Smooth muscle cell (in vitro differentiated cells): Measurements from ENCODE around the gene ELK4. TPM values are rescaled to one million over a fixed set of nuclear protein-coding genes. Genes with fewer than 3 reads are reported as not detected.

Experiments
- DNase-seq: peaks from one replicate; lab custom pipeline; 2025; ENCODE audit not compliant: unreplicated experiment; lab: John Stamatoyannopoulos, UW
- H2AFZ ChIP-seq: fragments of 200-600 bp; sonication (generic); 2 replicates; pipeline ENCODE4 v1.6.0; 2016; ENCODE audit warnings: antibody characterized with exemption, low read depth, mild to moderate bottlenecking
- H3F3A ChIP-seq: fragments of 200-600 bp; sonication (generic); 2 replicates; pipeline ENCODE4 v1.6.0; 2017; ENCODE audit warnings: antibody characterized with exemption, low read depth
- H3K27ac ChIP-seq: fragments of 200-600 bp; sonication (generic); 2 replicates; pipeline ENCODE4 v1.5.1; 2016; ENCODE audit warnings: low read depth, mild to moderate bottlenecking
- H3K27me3 ChIP-seq: fragments of 200-600 bp; sonication (generic); 2 replicates; pipeline ENCODE4 v1.6.1; 2016; ENCODE audit warnings: low read depth, mild to moderate bottlenecking
- H3K36me3 ChIP-seq: fragments of 200-600 bp; sonication (generic); 2 replicates; pipeline ENCODE4 v1.5.1; 2016; ENCODE audit warnings: low read depth
- H3K4me1 ChIP-seq: fragments of 200-600 bp; sonication (generic); 2 replicates; pipeline ENCODE4 v1.5.1; 2016; ENCODE audit warnings: low read depth
- H3K4me2 ChIP-seq: fragments of 200-600 bp; sonication (generic); 2 replicates; pipeline ENCODE4 v1.6.0; 2016; ENCODE audit warnings: mild to moderate bottlenecking
- H3K4me3 ChIP-seq: fragments of 200-600 bp; sonication (generic); 2 replicates; pipeline ENCODE4 v1.5.1; 2016; ENCODE audit warnings: mild to moderate bottlenecking
- H3K79me2 ChIP-seq: fragments of 200-600 bp; sonication (generic); 2 replicates; pipeline ENCODE4 v1.6.0; 2016; ENCODE audit warnings: low read depth, mild to moderate bottlenecking
- H3K9ac ChIP-seq: fragments of 200-600 bp; sonication (generic); 2 replicates; pipeline ENCODE4 v1.6.0; 2016; ENCODE audit warnings: low read depth
- H3K9me3 ChIP-seq: fragments of 200-600 bp; sonication (generic); replicated peaks from 2 replicates; pipeline ENCODE4 v1.5.1; 2016; ENCODE audit warnings: low read depth
- H4K20me1 ChIP-seq: fragments of 200-600 bp; sonication (generic); 2 replicates; pipeline ENCODE4 v1.6.0; 2016; ENCODE audit warnings: low read depth
- WGBS: methylation state at CpG from one replicate; pipeline ENCODE4 v1.1.7; 2016; ENCODE audit warnings: low lambda C conversion rate; 5-methylcytosine and 5-hydroxymethylcytosine counted together
- polyA plus RNA-seq: library from polyadenylated mRNA; unstranded; fragments of >200 nt; fragmentation: Nextera tagmentation; extraction: Ambion mirVana; gene quantifications from 2 replicates; pipeline ENCODE4 v1.2.1, GENCODE V29; 2016
- total RNA-seq: library from RNA; depleted of rRNA; stranded (reverse); fragments of >200 nt; gene quantifications from 2 replicates; pipeline ENCODE4 v1.2.3, GENCODE V29; 2014
- TF ChIP-seq, protein P1 (sequence below): fragments of 200-600 bp; sonication (generic); IDR thresholded peaks from 2 replicates; pipeline ENCODE4 v1.5.1; 2017; ENCODE audit warnings: borderline replicate concordance, mild to moderate bottlenecking, antibody characterized with exemption; ENCODE audit not compliant: insufficient read depth, poor library complexity, severe bottlenecking

The ELK4 gene
- total and polyA plus RNA-seq, 2 experiments from 2014 or later, result 3.7 to 15.5 TPM

DNA sequence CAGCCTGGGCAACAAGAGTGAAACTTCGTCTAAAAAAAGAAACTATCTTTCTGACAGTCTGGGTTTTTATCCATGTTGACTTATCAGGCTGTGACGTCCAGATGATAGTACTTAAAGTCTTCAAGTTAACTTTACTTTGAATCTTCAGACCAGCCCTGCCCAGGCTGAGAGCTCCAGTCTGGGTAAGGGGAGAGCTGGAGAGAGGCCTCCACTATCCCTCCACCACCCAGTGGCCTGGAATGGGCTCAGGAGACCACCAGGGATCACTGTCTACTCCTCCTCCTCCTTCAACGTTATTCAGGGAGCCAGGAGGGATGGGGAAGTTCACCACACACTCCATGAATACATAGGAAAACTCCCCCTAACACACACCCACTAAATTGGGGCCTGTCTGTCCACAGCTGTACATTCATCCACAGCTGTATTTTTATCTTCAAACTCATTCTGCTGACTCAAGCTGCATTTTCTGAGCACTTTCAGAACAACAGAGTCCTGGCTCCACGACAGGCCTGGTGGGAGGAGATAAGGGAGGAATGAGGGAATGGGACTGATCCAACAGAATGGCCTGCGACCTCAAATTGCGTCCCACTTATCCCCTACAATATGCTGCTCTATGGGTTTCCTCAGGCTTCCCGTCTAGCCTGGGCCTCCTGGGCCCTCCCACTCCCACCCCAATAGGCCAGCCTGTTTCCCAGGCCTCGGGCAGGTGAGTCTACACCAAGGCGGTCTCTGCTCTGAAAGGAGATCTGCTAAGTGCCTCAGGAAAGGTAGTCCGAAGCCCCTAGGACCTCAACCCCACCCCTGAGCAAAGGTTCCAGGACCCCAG, 46.7 kb upstream of the ELK4 start:
- Histone ChIP-seq H3K4me2 (peak overlapping the region; percentile 100), H3K36me3 (no peaks in the 10 kb centered on the region), H3K79me2 (peaks cover 10% of the 10 kb centered on the region), H3K4me3 (peak overlapping the region; percentile 92), H4K20me1 (no peaks in the 10 kb centered on the region), H3K27me3 (no peaks in the 10 kb centered on the region), H3K4me1 (peaks cover 14% of the 10 kb centered on the region), H3K9me3 (no peaks in the 10 kb centered on the region), H2AFZ (no peak overlapping the region), H3K27ac (peak overlapping the region; percentile 59), H3K9ac (no peak overlapping the region), H3F3A (peaks cover 12% of the 10 kb centered on the region)
- TF ChIP-seq, protein P1, sequence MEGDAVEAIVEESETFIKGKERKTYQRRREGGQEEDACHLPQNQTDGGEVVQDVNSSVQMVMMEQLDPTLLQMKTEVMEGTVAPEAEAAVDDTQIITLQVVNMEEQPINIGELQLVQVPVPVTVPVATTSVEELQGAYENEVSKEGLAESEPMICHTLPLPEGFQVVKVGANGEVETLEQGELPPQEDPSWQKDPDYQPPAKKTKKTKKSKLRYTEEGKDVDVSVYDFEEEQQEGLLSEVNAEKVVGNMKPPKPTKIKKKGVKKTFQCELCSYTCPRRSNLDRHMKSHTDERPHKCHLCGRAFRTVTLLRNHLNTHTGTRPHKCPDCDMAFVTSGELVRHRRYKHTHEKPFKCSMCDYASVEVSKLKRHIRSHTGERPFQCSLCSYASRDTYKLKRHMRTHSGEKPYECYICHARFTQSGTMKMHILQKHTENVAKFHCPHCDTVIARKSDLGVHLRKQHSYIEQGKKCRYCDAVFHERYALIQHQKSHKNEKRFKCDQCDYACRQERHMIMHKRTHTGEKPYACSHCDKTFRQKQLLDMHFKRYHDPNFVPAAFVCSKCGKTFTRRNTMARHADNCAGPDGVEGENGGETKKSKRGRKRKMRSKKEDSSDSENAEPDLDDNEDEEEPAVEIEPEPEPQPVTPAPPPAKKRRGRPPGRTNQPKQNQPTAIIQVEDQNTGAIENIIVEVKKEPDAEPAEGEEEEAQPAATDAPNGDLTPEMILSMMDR, result no peak
- no peak for DNase-seq
- 23% methylated on average over 10 of the region's 10 CpGs for WGBS

DNA sequence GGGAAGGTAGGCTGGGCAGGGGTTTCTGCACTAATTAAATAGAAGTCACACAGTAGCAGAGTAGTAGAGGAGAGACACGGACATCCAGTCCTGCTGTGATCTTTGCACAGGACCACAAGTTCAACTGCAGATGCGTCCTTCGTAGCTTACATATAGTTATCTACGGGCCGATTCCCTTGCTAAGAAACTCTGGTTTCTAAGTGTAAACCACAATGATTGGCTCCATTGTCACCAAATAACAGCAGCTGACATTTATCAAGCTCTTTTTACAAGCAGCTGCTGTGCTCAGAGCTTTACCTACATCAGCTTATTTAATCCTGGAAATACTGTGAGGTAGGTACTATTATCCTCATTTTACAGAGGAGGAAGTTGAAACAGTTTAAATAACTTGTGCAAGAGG, 45.4 kb upstream of the ELK4 start:
- no peak for DNase-seq
- Histone ChIP-seq H3K4me1 (peaks cover 19% of the 10 kb centered on the region), H3K4me2 (peak overlapping the region; percentile 31)

DNA sequence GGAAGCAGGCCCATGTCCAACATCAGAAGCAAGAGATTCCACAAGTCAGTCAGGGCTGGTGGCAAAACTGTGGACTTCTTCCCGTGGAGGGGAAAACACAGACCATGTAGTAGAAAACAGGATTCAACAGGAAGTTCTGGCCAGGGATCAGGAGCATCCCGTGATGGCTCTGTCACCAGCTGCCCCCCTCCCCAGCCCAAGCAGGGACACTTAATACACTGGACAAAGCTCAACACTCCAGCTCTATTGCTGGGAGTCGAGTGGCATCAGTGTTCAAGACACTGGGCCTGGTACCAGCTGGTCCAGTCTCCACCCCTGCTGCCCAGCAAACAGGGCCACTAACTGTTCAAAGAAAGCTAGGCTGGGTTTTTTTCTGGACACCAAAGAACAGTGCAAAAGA, 44.8 kb upstream of the ELK4 start:
- H4K20me1 ChIP-seq, result no peaks in the 10 kb centered on the region
- H3K27ac ChIP-seq, result no peak overlapping the region
- no peak overlapping the region for H3K4me2 ChIP-seq
- H3K9me3 ChIP-seq, result no peaks in the 10 kb centered on the region
- no peak overlapping the region for H3K4me3 ChIP-seq
- H3K27me3 ChIP-seq, result no peaks in the 10 kb centered on the region
- H3K79me2 ChIP-seq, result peaks cover 10% of the 10 kb centered on the region
- no peaks in the 10 kb centered on the region for H3K36me3 ChIP-seq
- no peak overlapping the region for H3K9ac ChIP-seq
- H2AFZ ChIP-seq, result no peak overlapping the region
- H3F3A ChIP-seq, result peaks cover 12% of the 10 kb centered on the region
- DNase-seq, result no peak
- peaks cover 23% of the 10 kb centered on the region for H3K4me1 ChIP-seq
- TF ChIP-seq, protein P1, result no peak
- WGBS, result 71% methylated on average over 3 of the region's 3 CpGs

More for the DNA sequence above, 45.4 kb upstream of the ELK4 start:
- Histone ChIP-seq H3K4me3 (no peak overlapping the region), H2AFZ (no peak overlapping the region), H3K27ac (peak overlapping the region; percentile 59), H3K36me3 (no peaks in the 10 kb centered on the region), H3K27me3 (no peaks in the 10 kb centered on the region), H3K9ac (no peak overlapping the region), H4K20me1 (no peaks in the 10 kb centered on the region), H3K79me2 (peaks cover 10% of the 10 kb centered on the region), H3F3A (peaks cover 12% of the 10 kb centered on the region), H3K9me3 (no peaks in the 10 kb centered on the region)
- WGBS, result 44% methylated on average over 5 of the region's 5 CpGs
- TF ChIP-seq, protein P1, result no peak
